ENCODE measurements around the gene SLC28A2. TPM values are rescaled to one million over a fixed set of nuclear protein-coding genes. Genes with fewer than 3 reads are reported as not detected.
"Not testable (repeated sequence)": the region's sequence is repeated elsewhere in the genome, so short reads cannot be mapped to it uniquely, and the experiment has no call there.

Gene SLC28A2
- total RNA-seq, 1 donor from 2014 or later: not detected

GRCh38 chr15:45254405-45254804, 2.4 kb downstream of the SLC28A2 start:
- intact Hi-C loops (cut with DNase I): no loop called here
- no peak for DNase-seq (ENCODE audit: low spot score)

GRCh38 chr15:45254824-45255223, 2.8 kb downstream of the SLC28A2 start:
- ATAC-seq; DNase-seq (ENCODE audit: low spot score); intact Hi-C loops (cut with DNase I): not testable (repeated sequence)

More at GRCh38 chr15:45254405-45254804, 2.4 kb downstream of the SLC28A2 start:
- ATAC-seq: no peak

- ATAC-seq (no peak), DNase-seq (ENCODE audit: low spot score) (no peak)
- intact Hi-C loops (cut with DNase I): no loop called here
Observed at GRCh38 chr15:45259796-45260195, 7.8 kb downstream of the SLC28A2 start.

- DNase-seq (ENCODE audit: low spot score) (no peak), ATAC-seq (no peak)
- intact Hi-C loops (cut with DNase I): no loop called here
Observed at GRCh38 chr15:45262906-45263461, 10.9 kb downstream of the SLC28A2 start.

- intact Hi-C loops (cut with DNase I): no loop called here
- DNase-seq (ENCODE audit: low spot score) (no peak), ATAC-seq (no peak)
Observed at GRCh38 chr15:45263854-45264253, 11.8 kb downstream of the SLC28A2 start.

GRCh38 chr15:45265506-45265905, 13.5 kb downstream of the SLC28A2 start:
- ATAC-seq (no peak), DNase-seq (ENCODE audit: low spot score) (no peak)
- intact Hi-C loops (cut with DNase I): no loop called here

GRCh38 chr15:45268135-45268534, 16.1 kb downstream of the SLC28A2 start:
- no peak for ATAC-seq
- intact Hi-C loops (cut with DNase I): no loop called here
- no peak for DNase-seq (ENCODE audit: low spot score)

- intact Hi-C loops (cut with DNase I): no loop called here
- DNase-seq (ENCODE audit: low spot score) (no peak), ATAC-seq (no peak)
Observed at GRCh38 chr15:45274636-45275380, 22.8 kb downstream of the SLC28A2 start.

- ATAC-seq: no peak
- intact Hi-C loops (cut with DNase I): no loop called here
- DNase-seq (ENCODE audit: low spot score): no peak
Observed at GRCh38 chr15:45276831-45277230, 24.8 kb downstream of the SLC28A2 start.

- peak; percentile 100 for ATAC-seq
- intact Hi-C loops (cut with DNase I): no loop called here
- peak; percentile 98 for DNase-seq (ENCODE audit: low spot score)
Observed at GRCh38 chr15:45279024-45279698, 27.1 kb downstream of the SLC28A2 start.

GRCh38 chr15:45285413-45285812, 33.4 kb downstream of the SLC28A2 start:
- DNase-seq (ENCODE audit: low spot score) (no peak), ATAC-seq (no peak)
- intact Hi-C loops (cut with DNase I): no loop called here

- DNase-seq (ENCODE audit: low spot score) (no peak), ATAC-seq (no peak)
- intact Hi-C loops (cut with DNase I): no loop called here
Observed at GRCh38 chr15:45287390-45287956, 35.4 kb downstream of the SLC28A2 start.

- DNase-seq (ENCODE audit: low spot score) (no peak), ATAC-seq (no peak)
- intact Hi-C loops (cut with DNase I): no loop called here
Observed at GRCh38 chr15:45288947-45289346, 36.9 kb downstream of the SLC28A2 start.

- ATAC-seq (no peak), DNase-seq (ENCODE audit: low spot score) (no peak)
- intact Hi-C loops (cut with DNase I): no loop called here
Observed at GRCh38 chr15:45291822-45292582, 40.0 kb downstream of the SLC28A2 start.

- DNase-seq (ENCODE audit: low spot score); ATAC-seq; intact Hi-C loops (cut with DNase I): not testable (repeated sequence)
Observed at GRCh38 chr15:45293326-45293725, 41.3 kb downstream of the SLC28A2 start.

GRCh38 chr15:45298964-45299378, 46.9 kb downstream of the SLC28A2 start:
- DNase-seq (ENCODE audit: low spot score); ATAC-seq; intact Hi-C loops (cut with DNase I): not testable (repeated sequence)

- ATAC-seq: no peak
Observed at GRCh38 chr15:45304711-45305110, 52.7 kb downstream of the SLC28A2 start.

GRCh38 chr15:45306105-45306504, 54.1 kb downstream of the SLC28A2 start:
- intact Hi-C loops (cut with DNase I): loop anchor here (5.0 kb wide), 1 partner anchor 96 kb away; a partner anchor contains a TSS
- DNase-seq (ENCODE audit: low spot score): no peak
- ATAC-seq: no peak

More at GRCh38 chr15:45304711-45305110, 52.7 kb downstream of the SLC28A2 start:
- DNase-seq (ENCODE audit: low spot score): no peak
- intact Hi-C loops (cut with DNase I): loop anchor here (5.0 kb wide), 1 partner anchor 98 kb away; a partner anchor contains a TSS

Data from sciatic nerve (tissue), 2 donors.